GM19239 (cell line): ENCODE measurements around the gene EIF2D.
"Not testable (repeated sequence)": the region's sequence is repeated elsewhere in the genome, so short reads cannot be mapped to it uniquely, and the experiment has no call there.

Experiments
- DNase-seq: peaks from one replicate; pipeline ENCODE4 v3.0.0; 2011; ENCODE audit warnings: low spot score; ENCODE audit not compliant: insufficient read length
- FAIRE-seq: peaks from 2 replicates; lab custom pipeline; 2011; peaks lifted over from hg19 to GRCh38; lab: Jason Lieb, UNC

EIF2D gene

GRCh38 chr1:206612129-206612876, at the start of gene EIF2D:
TSS of gene EIF2D (minus strand) at chr1:206612465. CDS start at chr1:206612342, 123 bp downstream.
- FAIRE-seq, result peak; percentile 86

GRCh38 chr1:206661161-206661820, 49.0 kb upstream of the EIF2D start:
- no peak for DNase-seq
- no peak for FAIRE-seq

More at GRCh38 chr1:206612129-206612876, at the start of gene EIF2D:
- peak; percentile 96 for DNase-seq

- no peak for FAIRE-seq
These were observed 47.9 kb upstream of the EIF2D start for GRCh38 chr1:206660136-206660535.

GRCh38 chr1:206658981-206659273, 46.7 kb upstream of the EIF2D start:
- FAIRE-seq (no peak), DNase-seq (no peak)

More at GRCh38 chr1:206660136-206660535, 47.9 kb upstream of the EIF2D start:
- DNase-seq, result no peak

GRCh38 chr1:206658264-206658980, 46.2 kb upstream of the EIF2D start:
- DNase-seq (no peak), FAIRE-seq (no peak)

GRCh38 chr1:206657751-206658150, 45.5 kb upstream of the EIF2D start:
- no peak for FAIRE-seq
- no peak for DNase-seq

GRCh38 chr1:206656936-206657335, 44.7 kb upstream of the EIF2D start:
- DNase-seq (no peak), FAIRE-seq (no peak)

GRCh38 chr1:206655471-206655882, 43.2 kb upstream of the EIF2D start:
- DNase-seq (no peak), FAIRE-seq (no peak)

- no peak for DNase-seq
- no peak for FAIRE-seq
These were observed 42.6 kb upstream of the EIF2D start for GRCh38 chr1:206654828-206655227.

GRCh38 chr1:206653715-206654459, 41.6 kb upstream of the EIF2D start:
- FAIRE-seq, result no peak

GRCh38 chr1:206651958-206652890, 40.0 kb upstream of the EIF2D start:
- no peak for FAIRE-seq
- no peak for DNase-seq

More at GRCh38 chr1:206653715-206654459, 41.6 kb upstream of the EIF2D start:
- DNase-seq, result no peak

- FAIRE-seq, result no peak
- DNase-seq, result no peak
These were observed 38.7 kb upstream of the EIF2D start for GRCh38 chr1:206651014-206651413.

GRCh38 chr1:206649261-206649921, 37.1 kb upstream of the EIF2D start:
- no peak for FAIRE-seq
- DNase-seq, result no peak

- DNase-seq (no peak), FAIRE-seq (no peak)
These were observed 35.0 kb upstream of the EIF2D start for GRCh38 chr1:206647224-206647623.

- no peak for FAIRE-seq
- no peak for DNase-seq
These were observed 34.2 kb upstream of the EIF2D start for GRCh38 chr1:206646504-206646903.

- DNase-seq (no peak), FAIRE-seq (no peak)
These were observed 30.9 kb upstream of the EIF2D start for GRCh38 chr1:206643118-206643698.

- FAIRE-seq, DNase-seq: not testable (repeated sequence)
These were observed 29.8 kb upstream of the EIF2D start for GRCh38 chr1:206642074-206642473.

GRCh38 chr1:206637605-206638004, 25.3 kb upstream of the EIF2D start:
- FAIRE-seq, result peak; percentile 44
- DNase-seq, result no peak
